Activated CD8-positive, alpha-beta memory T cell treated with anti-CD3 and anti-CD28 coated beads for 48 hours (primary cell): ENCODE results near the gene ABHD16A.

Experiments
- DNase-seq, 3 experiments: peaks; one replicate each; pipeline ENCODE4 v3.0.0-alpha.2; 2020; ENCODE audit warnings: low read depth in 2 of 3, low spot score in 2 of 3

ABHD16A gene

GRCh38 chr6:31732029-31732428 is 28.9 kb upstream of the ABHD16A start:
- DNase-seq, result no peak

GRCh38 chr6:31730631-31731086 is 27.5 kb upstream of the ABHD16A start:
- DNase-seq, result no peak

GRCh38 chr6:31729979-31730630 is 27.0 kb upstream of the ABHD16A start:
- peak in 2 of 3 experiments; percentile 40 to 57 for DNase-seq

GRCh38 chr6:31729515-31729978 is 26.4 kb upstream of the ABHD16A start:
- DNase-seq, result peak in 2 of 3 experiments; percentile 65 to 74

GRCh38 chr6:31728767-31729514 is 25.8 kb upstream of the ABHD16A start, which contains the start of gene DDAH2:
Gene DDAH2 (minus strand): TSS chr6:31729299. CDS start chr6:31729161, 138 bp downstream.
- no peak for DNase-seq

GRCh38 chr6:31727717-31728671 is 24.9 kb upstream of the ABHD16A start:
- DNase-seq, result no peak

GRCh38 chr6:31727034-31727716 is 24.1 kb upstream of the ABHD16A start:
- DNase-seq, result no peak

- DNase-seq, result no peak
Observed at GRCh38 chr6:31725502-31726350, 22.6 kb upstream of the ABHD16A start.

- DNase-seq, result no peak
Observed at GRCh38 chr6:31723980-31724691, 21.0 kb upstream of the ABHD16A start.

GRCh38 chr6:31723245-31723979 is 20.3 kb upstream of the ABHD16A start, which contains the start of gene MPIG6B:
Gene MPIG6B (plus strand): TSS chr6:31723373. CDS start chr6:31723384, 11 bp downstream.
- DNase-seq, result no peak

- no peak for DNase-seq
Observed at GRCh38 chr6:31722173-31722572, 19.0 kb upstream of the ABHD16A start.

GRCh38 chr6:31721351-31722020 is 18.4 kb upstream of the ABHD16A start, which contains the start of gene LY6G6C:
Gene LY6G6C (minus strand): TSS chr6:31721746. CDS start chr6:31721679, 67 bp downstream.
- DNase-seq, result no peak

- DNase-seq, result no peak
Observed at GRCh38 chr6:31720196-31720770, 17.2 kb upstream of the ABHD16A start.

GRCh38 chr6:31719001-31719400 is 15.9 kb upstream of the ABHD16A start:
- DNase-seq, result no peak

- no peak for DNase-seq
Observed at GRCh38 chr6:31718265-31718664, 15.1 kb upstream of the ABHD16A start.

GRCh38 chr6:31717499-31718222 is 14.5 kb upstream of the ABHD16A start:
- no peak for DNase-seq
